GM19193 (cell line): Measurements from ENCODE around the gene PDE6G.

ENCODE experiments used
- POLR2A ChIP-seq: IDR thresholded peaks from 4 replicates; pipeline ENCODE4 v1.6.1; 2011; ENCODE audit not compliant: insufficient read depth, insufficient read length; ENCODE audit errors: extremely low read depth

Gene PDE6G

GRCh38 chr17:81693509-81694210, 37.3 kb upstream of the PDE6G start:
- TF ChIP-seq POLR2A = no peak

DNA sequence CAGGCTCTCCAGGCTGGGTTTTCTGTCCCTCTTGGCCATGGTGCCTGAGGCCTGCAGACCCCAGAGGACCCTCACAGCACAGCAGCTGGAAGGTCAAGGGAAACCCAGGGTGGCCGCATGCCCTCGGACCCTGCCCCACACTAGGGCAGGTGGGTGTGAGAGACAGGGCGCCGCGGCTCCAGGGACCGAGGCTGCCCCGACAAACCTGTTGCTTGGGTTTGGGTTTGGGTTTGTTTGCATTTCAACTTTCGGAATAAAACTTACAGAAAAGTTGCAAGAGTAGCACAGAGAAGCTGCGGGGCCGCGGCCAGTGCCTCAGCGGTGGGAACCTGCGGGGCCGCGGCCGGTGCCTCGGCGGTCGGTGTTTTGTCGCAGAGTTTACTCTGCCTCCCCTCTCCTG, 35.3 kb upstream of the PDE6G start:
- TF ChIP-seq POLR2A = no peak

GRCh38 chr17:81691196-81691595, 34.9 kb upstream of the PDE6G start:
- TF ChIP-seq POLR2A = no peak

- TF ChIP-seq POLR2A = no peak
These were observed 34.2 kb upstream of the PDE6G start for GRCh38 chr17:81690549-81690948.

- TF ChIP-seq POLR2A = no peak
These were observed 33.7 kb upstream of the PDE6G start for GRCh38 chr17:81690066-81690465.

DNA sequence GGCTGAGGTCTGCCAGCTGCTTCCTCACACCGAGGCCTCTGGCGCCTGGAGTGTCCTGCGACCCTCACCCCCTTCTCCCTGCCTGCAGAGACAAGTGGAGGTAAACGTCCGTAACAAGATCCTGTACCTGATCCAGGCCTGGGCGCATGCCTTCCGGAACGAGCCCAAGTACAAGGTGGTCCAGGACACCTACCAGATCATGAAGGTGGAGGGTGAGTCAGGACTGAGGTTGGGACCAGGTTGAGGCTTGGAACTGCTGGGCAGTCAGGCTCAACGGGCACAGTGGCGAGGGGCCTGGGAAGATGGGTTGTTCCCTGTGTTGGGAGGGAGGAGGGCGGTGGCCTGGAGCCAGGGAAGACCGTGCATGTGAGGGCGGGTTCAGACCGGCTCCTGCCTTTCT, 32.3 kb upstream of the PDE6G start:
- TF ChIP-seq POLR2A = no peak

- no peak for TF ChIP-seq POLR2A
These were observed 31.6 kb upstream of the PDE6G start for GRCh38 chr17:81687770-81688541.

- no peak for TF ChIP-seq POLR2A
These were observed 30.3 kb upstream of the PDE6G start for GRCh38 chr17:81686614-81687013.

- TF ChIP-seq POLR2A = no peak
These were observed 28.8 kb upstream of the PDE6G start for GRCh38 chr17:81685108-81685507.

GRCh38 chr17:81684442-81684911, 28.1 kb upstream of the PDE6G start:
- no peak for TF ChIP-seq POLR2A

GRCh38 chr17:81683584-81684441, 27.5 kb upstream of the PDE6G start, which contains the start of the genes ARL16 and HGS:
Gene ARL16 (minus strand): TSS chr17:81683797. CDS start chr17:81683753, 44 bp downstream.
Gene HGS (plus strand): TSS chr17:81684011. CDS start chr17:81684067, 56 bp downstream.
- peak; percentile 76 for TF ChIP-seq POLR2A

DNA sequence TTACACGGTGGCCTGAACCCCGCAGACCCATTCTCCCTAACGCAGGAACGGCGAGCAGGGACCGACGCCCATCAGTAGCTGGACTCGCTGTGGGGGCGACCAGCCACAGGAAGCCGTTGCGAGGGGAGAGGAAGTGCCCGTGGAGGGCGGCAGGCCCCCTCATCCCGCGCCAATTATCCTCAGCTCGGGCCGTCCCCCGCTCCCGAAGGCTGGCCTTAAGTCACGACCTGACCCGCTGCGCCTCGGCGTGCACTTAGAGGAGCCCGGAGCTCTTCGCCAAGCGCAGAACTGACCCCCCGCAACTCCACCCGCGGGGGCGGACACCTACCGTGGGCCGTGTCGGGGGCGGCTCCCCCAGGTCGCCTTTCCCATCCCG, 26.9 kb upstream of the PDE6G start:
- TF ChIP-seq POLR2A = no peak

- no peak for TF ChIP-seq POLR2A
These were observed 26.3 kb upstream of the PDE6G start for GRCh38 chr17:81682565-81683207.

- TF ChIP-seq POLR2A = no peak
These were observed 25.3 kb upstream of the PDE6G start for GRCh38 chr17:81681672-81682071.
